BE2C (cell line): Measurements from ENCODE around the gene NALCN.

ENCODE experiments used
- DNase-seq: peaks from one replicate; pipeline ENCODE4 v3.0.0-alpha.2; 2020
- H3K27me3 ChIP-seq: fragments of 250-450 bp; sonication (Bioruptor Pico); 2 replicates; pipeline ENCODE4 v1.5.1; 2020; ENCODE audit warnings: mild to moderate bottlenecking
- H3K36me3 ChIP-seq: fragments of 250-450 bp; sonication (Bioruptor Pico); 2 replicates; pipeline ENCODE4 v1.5.1; 2020; ENCODE audit warnings: mild to moderate bottlenecking
- H3K4me1 ChIP-seq: fragments of 250-450 bp; sonication (Bioruptor Pico); 2 replicates; pipeline ENCODE4 v1.5.1; 2020
- H3K4me3 ChIP-seq: 2 replicates; pipeline ENCODE4 v1.5.1; 2011; ENCODE audit warnings: low read depth, low read length
- H3K9me3 ChIP-seq: fragments of 250-450 bp; sonication (Bioruptor Pico); 2 replicates; pipeline ENCODE4 v1.5.1; 2020
- CTCF ChIP-seq: IDR thresholded peaks from 2 replicates; pipeline ENCODE4 v1.5.1; 2012; ENCODE audit warnings: mild to moderate bottlenecking, low read depth, low read length

The NALCN gene

GRCh38 chr13:101026328-101026727 is 390.0 kb downstream of the NALCN start:
- TF ChIP-seq CTCF: no peak
- no peaks in the 10 kb centered on the region for H3K4me1 ChIP-seq
- H3K4me3 ChIP-seq: no peak overlapping the region
- H3K36me3 ChIP-seq: no peaks in the 10 kb centered on the region
- no peaks in the 10 kb centered on the region for H3K9me3 ChIP-seq
- no peaks in the 10 kb centered on the region for H3K27me3 ChIP-seq
- no peak for DNase-seq

- no peak for TF ChIP-seq CTCF
- DNase-seq: no peak
- Histone ChIP-seq H3K27me3 (no peaks in the 10 kb centered on the region), H3K4me1 (no peaks in the 10 kb centered on the region), H3K36me3 (no peaks in the 10 kb centered on the region), H3K4me3 (no peak overlapping the region), H3K9me3 (no peaks in the 10 kb centered on the region)
These were observed 390.4 kb downstream of the NALCN start for GRCh38 chr13:101025925-101026324.

GRCh38 chr13:101025519-101025918 is 390.8 kb downstream of the NALCN start:
- H3K4me1 ChIP-seq: no peaks in the 10 kb centered on the region
- no peaks in the 10 kb centered on the region for H3K27me3 ChIP-seq
- H3K36me3 ChIP-seq: no peaks in the 10 kb centered on the region
- H3K9me3 ChIP-seq: no peaks in the 10 kb centered on the region
- DNase-seq: no peak
- no peak overlapping the region for H3K4me3 ChIP-seq
- no peak for TF ChIP-seq CTCF

- H3K4me3 ChIP-seq: no peak overlapping the region
- no peaks in the 10 kb centered on the region for H3K4me1 ChIP-seq
- no peaks in the 10 kb centered on the region for H3K36me3 ChIP-seq
- no peaks in the 10 kb centered on the region for H3K27me3 ChIP-seq
- TF ChIP-seq CTCF: no peak
- H3K9me3 ChIP-seq: no peaks in the 10 kb centered on the region
- DNase-seq: no peak
These were observed 397.2 kb downstream of the NALCN start for GRCh38 chr13:101019126-101019525.

GRCh38 chr13:101018720-101019119 is 397.6 kb downstream of the NALCN start:
- H3K27me3 ChIP-seq: no peaks in the 10 kb centered on the region

More at GRCh38 chr13:101018720-101019119, 397.6 kb downstream of the NALCN start:
- H3K9me3 ChIP-seq: no peaks in the 10 kb centered on the region
- no peak for TF ChIP-seq CTCF
- no peak for DNase-seq
- no peaks in the 10 kb centered on the region for H3K36me3 ChIP-seq
- H3K4me1 ChIP-seq: no peaks in the 10 kb centered on the region
- H3K4me3 ChIP-seq: no peak overlapping the region
